K562 (cell line): ENCODE results near the gene SLC22A3. TPM values are rescaled to one million over a fixed set of nuclear protein-coding genes. Genes with fewer than 3 reads are reported as not detected.

Experiments
- ATAC-seq: fragments of 200-7000 bp; cut with Tn5 transposase; 3 replicates; pipeline ENCODE4 v1.9.1; 2020; ENCODE audit warnings: moderate library complexity
- BruUV-seq: library from RNA; stranded (reverse); fragments of 400-500 nt; replicated peaks from 2 replicates; lab custom pipeline; 2021; lab: Mats Ljungman, UMichigan
- CTCF ChIA-PET: fragments of 300-600 bp; formaldehyde crosslinking; extraction: SDS; loops from one replicate; lab custom pipeline; 2021; ENCODE audit warnings: low intra/inter-chr PET ratio; lab: Yijun Ruan, JAX
- POLR2A ChIA-PET: fragments of 300-600, 350-650 bp; sonication (Branson Sonifier 250); formaldehyde crosslinking; extraction: SDS; loops from one replicate; lab custom pipeline; 2021; ENCODE audit warnings: antibody characterized with exemption, inconsistent platforms; lab: Yijun Ruan, JAX
- DNase-seq, 4 experiments: peaks; one replicate each; pipeline versions ENCODE4 v3.0.0 to v3.0.0-alpha.2; 2011 to 2018; ENCODE audit warnings: low spot score in 3 of 4, mixed read lengths in 3 of 4; ENCODE audit errors: extremely low read depth in 1 of 4
- FAIRE-seq: peaks from 2 replicates; lab custom pipeline; 2011; peaks lifted over from hg19 to GRCh38; lab: Jason Lieb, UNC
- H2AFZ ChIP-seq: 2 replicates; pipeline ENCODE4 v1.6.0; 2011; ENCODE audit warnings: low read depth, low read length, control low read depth, inconsistent platforms
- H3K27ac ChIP-seq: fragments of 200-600 bp; 3 replicates; pipeline ENCODE4 v1.8.0; 2011; ENCODE audit warnings: low read depth, mild to moderate bottlenecking, control low read depth, inconsistent platforms, low read length, moderate library complexity, mixed read lengths; ENCODE audit errors: extremely low read depth
- H3K27me3 ChIP-seq, 2 experiments: fragments of 300-600 bp in 1 of 2; 2 replicates in 1 of 2; 3 replicates in 1 of 2; pipeline versions ENCODE4 v1.6.0 to v1.8.0; 2011; ENCODE audit warnings: inconsistent platforms in 2 of 2, low read length in 2 of 2, mild to moderate bottlenecking in 1 of 2, mixed read lengths in 1 of 2, moderate library complexity in 1 of 2; ENCODE audit not compliant: control insufficient read depth in 2 of 2, insufficient read depth in 2 of 2
- H3K36me3 ChIP-seq: fragments of 300-600 bp; 3 replicates; pipeline ENCODE4 v1.8.0; 2011; ENCODE audit warnings: mild to moderate bottlenecking, low read length, inconsistent platforms; ENCODE audit not compliant: control insufficient read depth, insufficient read depth
- H3K4me1 ChIP-seq, 2 experiments: fragments of 200-600 bp in 1 of 2; replicated peaks in 1 of 2; 2 replicates in 1 of 2; 3 replicates in 1 of 2; pipeline versions ENCODE4 v1.5.1 to v1.8.0; 2011; ENCODE audit warnings: inconsistent platforms in 2 of 2, low read length in 2 of 2, mild to moderate bottlenecking in 1 of 2, mixed read lengths in 1 of 2, moderate library complexity in 1 of 2; ENCODE audit not compliant: control insufficient read depth in 2 of 2, insufficient read depth in 2 of 2
- H3K4me2 ChIP-seq: 2 replicates; pipeline ENCODE4 v1.6.1; 2011; ENCODE audit warnings: low read length, control low read depth, inconsistent platforms, mixed read lengths; ENCODE audit not compliant: insufficient read depth
- H3K4me3 ChIP-seq: fragments of 200-600 bp; sonication (generic), shearing (Covaris generic); 2 replicates; pipeline ENCODE4 v1.5.1; 2016; ENCODE audit warnings: control low read depth, inconsistent platforms
- H3K79me2 ChIP-seq: fragments of 200-600 bp; 3 replicates; pipeline ENCODE4 v1.8.0; 2011; ENCODE audit warnings: low read length, inconsistent platforms; ENCODE audit not compliant: control insufficient read depth, insufficient read depth
- H3K9ac ChIP-seq, 2 experiments: 2 replicates each; pipeline versions ENCODE4 v1.6.0 to v1.6.1; 2011; ENCODE audit warnings: low read depth in 2 of 2, low read length in 2 of 2, control low read depth in 1 of 2, inconsistent platforms in 1 of 2, mild to moderate bottlenecking in 1 of 2, mixed read lengths in 1 of 2; ENCODE audit not compliant: insufficient read depth in 1 of 2
- H3K9me1 ChIP-seq: one replicate; pipeline ENCODE4 v1.6.0; 2011; ENCODE audit warnings: inconsistent platforms, mild to moderate bottlenecking, low read length, moderate library complexity; ENCODE audit not compliant: control insufficient read depth, insufficient read depth
- H3K9me3 ChIP-seq: replicated peaks from 2 replicates; pipeline ENCODE4 v1.5.1; 2011; ENCODE audit warnings: low read depth, low read length, inconsistent platforms; ENCODE audit not compliant: control insufficient read depth, insufficient read depth
- H4K20me1 ChIP-seq: replicated peaks from 2 replicates; pipeline ENCODE4 v1.6.1; 2011; ENCODE audit warnings: low read length, inconsistent platforms, mixed read lengths; ENCODE audit not compliant: control insufficient read depth, insufficient read depth
- C11orf30 ChIP-seq: fragments of 450-650 bp; IDR thresholded peaks from 2 replicates; pipeline ENCODE4 v1.6.1; 2016; ENCODE audit warnings: low read depth, mild to moderate bottlenecking
- CBFA2T3 ChIP-seq: fragments of 450-650 bp; IDR thresholded peaks from 2 replicates; pipeline ENCODE4 v1.6.1; 2017
- E2F5 ChIP-seq: sonication (generic); formaldehyde crosslinking; IDR thresholded peaks from 2 replicates; pipeline ENCODE4 v1.8.0; 2022; ENCODE audit warnings: mild to moderate bottlenecking, missing genetic modification reagents
- FOXA3 ChIP-seq, 2 experiments: fragments of 450-650 bp in 1 of 2; sonication (generic) in 1 of 2; formaldehyde crosslinking; IDR thresholded peaks in 1 of 2; conservative IDR thresholded peaks in 1 of 2; 2 replicates each; pipeline versions ENCODE4 v1.4.0 to v1.8.0; 2020 to 2022; ENCODE audit warnings: mild to moderate bottlenecking in 2 of 2, missing genetic modification reagents in 1 of 2
- GABPB1 ChIP-seq: sonication (generic); formaldehyde crosslinking; IDR thresholded peaks from 2 replicates; pipeline ENCODE4 v1.8.0; 2022; ENCODE audit warnings: mild to moderate bottlenecking, missing genetic modification reagents
- MAFG ChIP-seq: fragments of 450-650 bp; conservative IDR thresholded peaks from 2 replicates; pipeline ENCODE4 v1.6.1; 2016; ENCODE audit warnings: missing genetic modification characterization, missing compliant biosample characterization
- MCM5 ChIP-seq: fragments of 450-650 bp; IDR thresholded peaks from 2 replicates; pipeline ENCODE4 v1.6.1; 2016; ENCODE audit warnings: low read depth
- PCBP1 ChIP-seq: fragments of 200-400 bp; formaldehyde crosslinking; IDR thresholded peaks from 2 replicates; pipeline ENCODE4 v1.6.1; 2018; ENCODE audit warnings: mild to moderate bottlenecking, low read depth, low read length; ENCODE audit not compliant: poor library complexity, severe bottlenecking
- SRF ChIP-seq, 2 experiments: fragments of 250-450, 450-650 bp in 1 of 2; sonication (Bioruptor Pico) in 1 of 2; sonication (generic) in 1 of 2; formaldehyde crosslinking; IDR thresholded peaks; 2 replicates each; pipeline versions ENCODE4 v1.5.0 to v1.5.1; 2020 to 2022; ENCODE audit warnings: mild to moderate bottlenecking in 1 of 2, missing genetic modification reagents in 1 of 2
- ZNF316 ChIP-seq: fragments of 450-650 bp; IDR thresholded peaks from 2 replicates; pipeline ENCODE4 v1.6.1; 2016
- ZNF507 ChIP-seq: conservative IDR thresholded peaks from 2 replicates; pipeline ENCODE4 v1.6.1; 2017; ENCODE audit warnings: missing genetic modification characterization, missing compliant biosample characterization
- ZNF75A ChIP-seq: fragments of 450-650 bp; formaldehyde crosslinking; IDR thresholded peaks from 2 replicates; pipeline ENCODE4 v1.4.0; 2020; ENCODE audit warnings: mild to moderate bottlenecking
- ZSCAN29 ChIP-seq: fragments of 450-650 bp; IDR thresholded peaks from 2 replicates; pipeline ENCODE4 v1.6.1; 2017
- WGBS: fragments of 100-300 bp; shearing (Covaris generic); methylation state at CpG from one replicate; pipeline ENCODE4 v1.1.6; 2016; ENCODE audit warnings: low coverage, mixed read lengths; ENCODE audit not compliant: insufficient coverage; ENCODE audit errors: missing lambda C conversion rate; 5-methylcytosine and 5-hydroxymethylcytosine counted together
- in situ Hi-C: fragments of 300-500 bp; cut with MboI; formaldehyde crosslinking; loops from 4 replicates; pipeline ENCODE4 v1.15.0; 2018; ENCODE audit warnings: inconsistent platforms, mixed read lengths
- intact Hi-C: fragments of 100-400 bp; cut with micrococcal nuclease; formaldehyde crosslinking; loops from 2 replicates; pipeline ENCODE4 v1.14.2; 2022
- polyA plus RNA-seq, 8 experiments: library from polyadenylated mRNA; depleted of rRNA in 4 of 8; stranded (reverse) in 5 of 8; unstranded in 3 of 8; fragments of >200 nt; fragmentation: Nextera tagmentation in 2 of 8; fragmentation: Illumina TruSeq in 1 of 8; extraction: Ambion mirVana in 2 of 8; extraction: Trizol in 1 of 8; gene quantifications; 2 replicates each; pipeline versions ENCODE4 v1.2.1 to v1.2.3, GENCODE V29; 2011 to 2014; ENCODE audit warnings: inconsistent platforms in 1 of 8, missing spikeins in 1 of 8
- total RNA-seq, 7 experiments: library from RNA; depleted of rRNA in 6 of 7; stranded (reverse); fragments of >200 nt in 6 of 7; fragmentation: Illumina TruSeq in 2 of 7; extraction: Trizol in 2 of 7; gene quantifications; 2 replicates each; pipeline versions ENCODE4 v1.2.1 to v1.2.3, GENCODE V29; 2011 to 2021; ENCODE audit warnings: low replicate concordance in 1 of 7

SLC22A3 gene
- total and polyA plus RNA-seq, 9 of the 15 experiments (the other 6 are each of a cell fraction or from before 2014, with no cell fraction given): not detected

- intact Hi-C loops (no loop called here), in situ Hi-C loops (no loop called here)
- 0% methylated on average over 3 of the region's 3 CpGs for WGBS
- POLR2A ChIA-PET: interaction anchor here (0.7 kb wide), 1 partner anchor 17 kb away, joined by 3 read pairs; no protein-coding TSS in a partner anchor
- Histone ChIP-seq H3K27ac (no peak overlapping the region), H3K79me2 (no peaks in the 10 kb centered on the region), H3K4me2 (no peak overlapping the region), H3K9me3 (no peaks in the 10 kb centered on the region), H3K9me1 (no peaks in the 10 kb centered on the region), H3K27me3 (peaks cover 0 to 11% of the 10 kb centered on the region in 2 experiments; a peak in 2 of 5 replicates), H4K20me1 (no peaks in the 10 kb centered on the region; the same call in 1 of the 2 replicates), H2AFZ (no peak overlapping the region), H3K36me3 (no peaks in the 10 kb centered on the region), H3K4me3 (no peak overlapping the region)
- CTCF ChIA-PET: no interaction called here
- FAIRE-seq (no peak), ATAC-seq (no peak), DNase-seq (no peak)
- no TSS peak for BruUV-seq
- TF ChIP-seq C11orf30: peak; percentile 32; the same call in 1 of the 2 replicates
- peak; percentile 38 for TF ChIP-seq MAFG (tag)
- peak; percentile 59 for TF ChIP-seq ZNF316
- TF ChIP-seq ZSCAN29: no peak
- TF ChIP-seq, all 486 proteins: peak for 3
- Histone ChIP-seq H3K9ac (no peak overlapping the region), H3K4me1 (no peaks in the 10 kb centered on the region)
Measured at GRCh38 chr6:160333101-160333500, 15.1 kb upstream of the SLC22A3 start.

- Histone ChIP-seq H3K4me3 (no peak overlapping the region), H2AFZ (no peak overlapping the region), H3K9ac (no peak overlapping the region), H3K9me1 (no peaks in the 10 kb centered on the region), H3K27me3 (peaks cover 0 to 11% of the 10 kb centered on the region in 2 experiments; a peak in 2 of 5 replicates), H3K4me2 (no peak overlapping the region), H3K4me1 (no peaks in the 10 kb centered on the region), H3K79me2 (no peaks in the 10 kb centered on the region), H3K36me3 (no peaks in the 10 kb centered on the region), H4K20me1 (no peaks in the 10 kb centered on the region; the same call in 1 of the 2 replicates)
- in situ Hi-C loops (no loop called here), intact Hi-C loops (no loop called here)
- ChIA-PET POLR2A (no interaction called here), CTCF (no interaction called here)
- BruUV-seq: no TSS peak
- WGBS: 0% methylated on average over 2 of the region's 2 CpGs
- no peak for ATAC-seq
- FAIRE-seq: no peak
- TF ChIP-seq E2F5 (CRISPR knock-in tag): no peak
- TF ChIP-seq ZNF75A: no peak
- TF ChIP-seq SRF (CRISPR knock-in tag; IDR thresholded peaks at IDR 0.05): no peak
- TF ChIP-seq FOXA3 (CRISPR knock-in tag; conservative IDR thresholded peaks at IDR 0.05 in 1 of 2, IDR thresholded peaks at IDR 0.05 in 1 of 2): no peak
- no peak for TF ChIP-seq GABPB1
- TF ChIP-seq CBFA2T3: no peak
- TF ChIP-seq MCM5: no peak
- TF ChIP-seq PCBP1: no peak
- no peak for TF ChIP-seq ZNF507 (tag)
- TF ChIP-seq, all 486 proteins: peak for 0
- H3K27ac ChIP-seq: no peak overlapping the region
- no peak for DNase-seq
- no peaks in the 10 kb centered on the region for H3K9me3 ChIP-seq
Measured at GRCh38 chr6:160333841-160334240, 14.3 kb upstream of the SLC22A3 start.
